Stimulated activated CD4-positive, alpha-beta T cell treated with anti-CD3 and anti-CD28 coated beads, TNF-alpha, amount 100 ng/mL, for 4 hours (primary cell): Measurements from ENCODE around the gene CDX1.
A peak's percentile ranks its signal among the peaks of the same experiment; 100 is the strongest.

Experiments used
- DNase-seq, 3 experiments: peaks; one replicate each; pipeline ENCODE4 v3.0.0-alpha.2; 2020; ENCODE audit warnings: low read depth in 3 of 3

CDX1 gene

DNA sequence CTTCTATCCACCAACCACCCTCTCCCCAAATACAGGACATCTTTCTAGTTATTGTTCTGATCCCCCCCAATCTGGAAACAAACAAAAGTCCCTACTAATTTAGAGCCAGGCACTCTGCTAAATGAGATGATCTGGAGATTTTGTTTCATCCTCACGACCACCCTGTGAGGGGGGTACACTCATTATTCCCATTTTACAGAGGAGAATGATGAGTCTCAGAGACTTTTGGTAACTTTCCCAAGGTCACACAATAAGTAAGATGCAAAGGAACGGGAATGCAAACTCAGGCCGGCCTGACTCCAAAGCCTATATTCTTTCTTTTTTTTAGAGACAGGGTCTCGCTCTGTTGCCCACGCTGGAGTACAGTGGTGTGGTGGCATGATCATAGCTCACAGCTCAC is 20.3 kb upstream of the CDX1 start:
- no peak for DNase-seq

DNA sequence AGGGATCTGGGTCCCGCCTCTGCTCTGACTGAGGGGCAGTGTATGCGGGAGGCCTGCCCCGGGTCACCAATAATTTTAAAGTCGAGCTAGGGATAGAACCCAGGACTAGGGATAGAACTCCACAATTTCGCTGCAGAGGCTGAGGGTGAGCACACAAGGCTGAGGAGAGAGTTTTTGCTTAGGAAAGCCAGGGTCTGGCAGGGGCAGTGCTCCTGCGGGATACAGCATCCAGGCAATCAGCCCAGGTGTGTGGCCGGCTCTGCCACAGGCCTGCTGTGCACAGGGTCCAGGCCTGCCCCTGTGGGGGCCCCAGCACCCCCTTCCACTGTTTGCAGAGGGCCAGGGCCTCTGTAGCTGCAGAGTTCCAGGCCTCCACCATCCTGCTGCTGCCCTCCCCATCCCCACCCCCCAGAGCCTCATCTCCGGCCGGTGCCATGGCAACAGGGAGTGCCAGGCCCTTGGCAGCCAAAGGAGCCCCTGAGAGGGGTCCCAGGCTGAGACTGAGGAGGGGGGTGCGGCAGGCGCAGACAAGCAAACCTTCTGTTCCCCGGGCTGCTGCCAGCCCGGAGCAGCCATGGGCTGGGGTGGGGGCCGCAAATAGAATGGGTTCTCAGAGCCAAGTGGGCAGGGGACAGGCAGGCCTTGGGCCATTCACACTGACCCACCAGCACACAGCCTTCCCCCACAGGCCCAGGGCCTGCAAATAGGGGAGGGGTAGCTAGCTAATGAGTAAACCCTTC is 19.5 kb upstream of the CDX1 start:
- no peak for DNase-seq

DNA sequence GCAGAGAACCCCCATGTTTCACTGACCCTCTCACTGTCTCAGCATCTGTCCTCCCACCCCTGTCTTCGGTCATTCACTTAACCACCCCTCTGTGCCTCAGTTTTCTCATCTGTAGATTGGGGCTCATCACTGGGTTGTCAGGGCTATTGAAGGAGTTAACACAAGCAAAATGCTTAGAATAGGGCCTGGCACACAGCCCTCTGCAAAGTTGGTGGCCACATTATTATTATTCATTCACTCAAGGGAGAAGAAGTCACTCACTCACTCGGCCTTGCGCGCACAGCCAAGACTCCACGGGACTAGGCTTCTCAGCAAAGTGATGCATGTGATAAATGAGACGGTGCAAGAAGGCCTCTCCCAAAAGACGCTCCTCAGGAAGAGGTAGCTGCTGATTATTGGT is 18.9 kb upstream of the CDX1 start:
- DNase-seq: no peak

DNA sequence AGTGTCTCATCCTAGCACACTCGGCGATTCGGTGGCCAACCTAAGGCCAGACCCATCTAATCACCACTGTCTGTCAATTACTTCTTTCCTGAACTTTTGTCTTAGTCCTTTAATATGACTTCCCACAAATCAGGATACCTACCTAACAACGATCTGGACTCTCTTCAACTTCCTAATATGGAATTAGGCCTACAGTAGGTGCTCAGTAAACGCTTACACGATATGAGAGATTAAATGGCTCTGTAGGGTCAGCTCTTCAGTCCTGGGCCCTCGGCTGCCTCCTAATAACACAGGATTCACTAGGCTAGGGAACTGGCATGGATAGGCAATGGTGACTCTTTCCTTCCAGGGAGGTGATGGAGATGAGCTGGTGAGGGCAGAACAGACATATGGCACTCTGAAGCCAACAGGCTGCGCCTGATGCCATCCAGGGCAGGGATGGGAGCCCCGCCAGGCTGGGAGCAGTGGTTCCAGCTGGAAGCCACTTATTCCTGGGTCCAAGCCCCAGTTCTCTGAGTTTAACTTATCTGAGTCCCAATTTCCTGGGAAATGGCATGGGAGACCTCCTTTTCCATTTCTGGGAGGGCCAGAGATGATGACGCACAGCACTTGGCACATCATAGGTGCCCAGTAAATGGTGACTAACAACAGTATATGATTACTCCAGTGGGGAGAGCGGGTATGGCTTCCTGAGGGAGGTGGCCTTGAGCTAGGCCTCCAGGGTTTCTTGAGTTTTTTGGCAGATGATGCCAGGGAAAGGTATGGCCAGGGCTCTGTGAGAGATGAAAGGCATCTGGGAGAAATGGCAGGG is 18.3 kb upstream of the CDX1 start:
- no peak for DNase-seq

DNA sequence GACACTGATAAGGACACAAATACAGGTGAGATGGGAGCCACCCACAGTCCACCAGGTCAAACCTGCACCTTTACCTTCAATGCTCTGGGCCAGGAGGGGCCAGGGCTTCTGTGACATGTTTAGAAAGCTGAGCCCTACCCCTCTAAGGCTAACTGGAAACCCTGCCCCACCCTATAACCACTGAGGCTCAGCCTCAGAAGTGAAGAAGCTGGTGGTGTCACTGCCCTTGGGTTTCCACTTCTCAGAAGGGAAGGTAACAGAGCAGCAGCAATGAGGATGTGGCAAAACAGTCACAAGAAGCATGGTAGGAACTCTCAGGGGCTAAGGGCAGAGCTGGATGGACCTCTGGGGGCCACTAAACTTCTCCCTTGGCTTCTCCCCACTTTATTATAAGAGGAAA is 17.0 kb upstream of the CDX1 start:
- DNase-seq: no peak

DNA sequence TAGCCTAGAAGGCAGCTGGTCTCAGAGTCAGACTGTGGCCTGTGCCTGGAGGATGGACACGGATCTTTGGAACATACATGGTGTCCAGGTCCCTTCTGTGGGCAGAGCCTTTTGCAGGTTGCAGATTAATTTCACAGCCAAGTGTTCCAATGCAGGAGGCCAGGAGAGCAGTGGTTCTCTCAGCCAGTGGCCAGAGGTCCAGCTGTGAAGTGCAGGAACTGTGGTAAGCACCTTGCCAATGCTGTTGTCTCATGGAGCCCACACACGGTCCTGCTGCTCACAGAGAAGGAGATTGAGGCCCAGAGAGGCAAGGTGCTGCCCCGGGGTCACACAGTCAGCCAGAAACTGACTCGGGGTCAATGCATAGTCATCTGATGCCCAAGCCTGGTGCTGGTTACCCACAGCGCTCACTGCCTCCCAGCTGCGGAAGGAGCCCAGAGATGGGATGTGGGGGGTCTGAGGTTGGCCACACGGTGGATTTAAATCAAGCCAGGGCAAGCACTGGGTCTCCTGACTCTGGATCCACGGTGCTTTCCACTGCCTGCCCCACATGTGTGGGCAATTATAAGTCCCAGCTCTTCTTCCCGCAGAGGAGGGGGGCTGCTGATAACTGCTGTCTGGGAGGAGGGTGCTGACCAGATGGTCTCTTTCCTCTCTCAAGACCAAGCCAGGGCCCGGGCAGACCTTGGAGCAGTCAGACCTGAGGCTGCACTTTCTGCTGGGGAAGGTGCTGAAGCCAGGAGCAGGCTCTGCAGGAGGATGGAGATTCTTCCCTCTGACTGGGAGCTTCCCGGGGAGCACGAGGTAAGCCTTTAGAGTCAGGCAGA is 13.7 kb upstream of the CDX1 start:
- no peak for DNase-seq

DNA sequence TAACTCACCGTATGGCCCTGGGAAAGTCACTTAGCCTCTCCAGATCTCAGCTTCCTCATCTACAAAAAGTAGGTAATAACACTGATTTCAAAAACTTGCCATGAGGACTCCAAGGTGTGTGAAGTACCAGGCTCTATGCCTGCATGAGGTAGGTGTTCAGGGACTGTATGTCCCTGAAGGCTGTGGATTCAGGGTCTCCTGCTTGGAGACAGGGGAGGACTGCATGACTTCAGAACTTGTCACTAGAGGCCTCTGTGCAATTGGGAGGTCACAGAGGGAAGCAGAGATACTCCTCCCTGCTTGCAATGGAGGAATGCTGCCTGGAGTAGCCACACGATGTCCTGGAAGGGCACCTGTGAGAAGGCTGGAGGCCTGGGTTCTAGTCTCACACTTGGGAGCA is 13.1 kb upstream of the CDX1 start:
- no peak for DNase-seq

DNA sequence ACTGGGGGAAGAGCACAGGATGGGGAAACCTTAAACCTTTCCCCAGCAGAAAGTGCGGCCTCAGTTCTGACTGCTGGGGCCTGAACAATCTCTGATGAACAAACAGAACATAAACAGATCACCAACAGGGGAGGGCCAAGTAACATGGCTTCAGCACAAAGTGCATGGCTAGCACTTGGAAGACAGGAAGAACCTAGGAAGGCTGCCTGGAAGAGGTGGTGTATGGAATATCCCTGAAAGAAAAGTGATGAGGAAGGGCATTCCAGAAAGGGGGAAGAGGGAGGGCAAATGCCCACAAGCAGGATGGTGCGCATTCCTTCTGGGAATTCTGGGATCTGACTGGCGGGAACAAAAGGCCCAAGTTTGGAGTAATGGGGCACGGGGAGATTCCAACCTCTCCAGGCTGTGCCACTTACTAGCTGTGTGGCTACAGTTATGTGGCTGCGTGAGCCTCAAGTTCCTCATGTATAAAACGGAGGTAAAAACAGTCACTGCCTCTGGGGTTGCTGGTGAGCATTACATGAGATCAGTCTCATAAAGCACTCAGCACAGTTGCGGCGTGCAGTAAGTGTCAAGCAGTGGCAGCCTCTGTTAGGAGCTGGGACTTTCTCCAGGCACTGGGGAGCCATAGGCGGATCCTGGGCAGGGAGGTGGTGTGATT is 12.5 kb upstream of the CDX1 start:
- no peak for DNase-seq

DNA sequence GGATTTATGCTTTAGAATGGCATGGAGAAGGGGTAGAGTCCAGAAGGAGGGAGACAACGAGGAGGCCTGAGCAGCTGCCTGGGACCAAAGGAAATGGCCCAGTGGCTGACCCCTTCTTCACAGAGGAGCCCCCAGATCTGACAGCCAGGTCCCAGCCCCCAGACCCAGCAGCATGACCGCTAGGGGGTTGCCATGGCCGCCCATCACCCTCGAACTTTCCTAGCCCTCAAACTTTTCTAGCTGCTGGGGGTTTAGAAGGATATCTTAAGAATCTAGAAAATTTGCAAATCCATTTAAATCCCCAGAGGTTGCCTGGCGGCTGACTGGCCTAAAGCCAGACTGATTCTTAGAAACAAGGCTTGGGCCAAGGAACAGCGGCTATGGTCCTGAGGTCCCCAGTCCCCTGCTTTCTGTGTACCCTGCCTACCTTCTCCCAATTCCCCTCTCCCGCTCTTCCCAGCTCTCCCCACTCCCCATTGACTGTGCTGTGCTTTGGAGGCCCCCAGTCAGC is 11.9 kb upstream of the CDX1 start:
- no peak for DNase-seq

DNA sequence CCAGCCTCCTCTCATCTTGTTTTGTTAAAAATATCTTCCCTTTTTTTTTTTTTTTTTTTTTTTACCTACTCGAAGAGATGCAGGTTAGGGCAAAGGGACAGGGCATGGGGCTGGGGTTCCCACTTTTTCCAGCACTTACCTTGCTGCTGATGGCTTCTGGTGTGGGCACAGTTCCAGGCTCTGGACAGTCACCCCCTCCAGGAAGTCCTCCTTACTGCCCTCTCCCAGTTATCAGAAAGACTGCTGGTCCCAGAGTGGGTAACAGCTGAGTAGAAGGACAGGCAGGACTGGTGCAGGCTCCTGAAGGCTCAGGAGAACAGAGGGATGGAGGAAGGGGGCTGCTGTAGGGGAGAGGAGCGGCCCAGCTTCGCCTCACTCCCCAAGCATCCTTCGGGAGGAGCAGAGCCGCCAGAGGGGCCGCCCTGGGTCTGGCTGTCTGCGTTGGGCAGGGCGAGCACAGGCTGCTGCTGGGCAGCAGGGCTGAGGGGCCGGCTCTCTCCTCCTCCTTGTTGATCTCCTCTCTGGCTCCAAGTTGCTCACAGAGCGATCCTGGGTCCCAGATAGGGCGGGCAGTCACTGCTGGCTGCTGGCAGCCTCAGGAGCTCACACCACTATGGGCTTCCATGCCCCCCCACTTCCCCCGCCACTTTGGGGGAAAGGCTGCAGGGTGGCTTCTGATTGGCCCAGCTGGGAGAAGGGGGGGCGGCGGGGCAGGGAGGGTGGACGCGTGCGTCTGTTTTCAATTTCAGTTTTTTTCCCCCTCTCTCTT is 11.1 kb upstream of the CDX1 start, which contains the start of gene PDGFRB:
Gene PDGFRB, minus strand, starts transcription at position 588 of the 769 bp plus-strand sequence. CDS start 18,798 bp downstream, outside the sequence.
- DNase-seq: peak in 1 of 3 experiments; percentile 8

DNA sequence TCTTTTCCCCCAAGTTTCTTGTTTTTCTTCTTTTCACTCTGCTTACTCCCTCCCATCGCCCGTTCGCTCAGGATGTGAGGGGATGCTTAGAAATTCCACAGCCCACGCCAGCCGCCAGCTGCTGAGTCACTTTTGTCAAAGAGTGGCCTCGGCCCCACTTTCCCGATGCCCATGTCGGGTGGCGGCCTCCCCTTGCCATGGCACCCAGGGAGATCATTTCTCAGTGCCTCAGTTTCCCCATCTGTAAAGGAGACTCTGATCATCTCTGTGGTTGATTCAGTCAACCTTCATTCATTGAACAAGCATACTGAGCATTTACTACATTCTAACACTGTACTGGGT is 10.6 kb upstream of the CDX1 start:
- DNase-seq: no peak

DNA sequence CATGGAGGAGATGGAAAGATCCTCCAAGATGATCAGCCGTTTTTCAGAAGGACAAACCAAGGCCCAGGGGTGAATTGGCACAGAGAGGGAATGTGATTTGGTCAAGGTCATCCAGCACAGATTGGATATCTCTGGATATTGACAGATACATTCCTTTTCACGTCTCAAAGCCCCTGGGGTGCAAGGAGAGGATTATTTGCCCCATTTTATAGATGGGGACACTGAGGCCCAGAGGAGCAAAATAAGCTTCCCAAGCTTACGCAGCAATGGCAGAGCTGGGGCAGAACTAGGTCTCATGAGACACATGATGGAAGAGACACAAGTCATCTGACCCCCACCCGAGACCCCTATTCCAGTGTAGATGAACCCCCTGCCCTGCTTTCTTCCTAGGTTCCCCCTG is 10.0 kb upstream of the CDX1 start:
- DNase-seq: no peak

DNA sequence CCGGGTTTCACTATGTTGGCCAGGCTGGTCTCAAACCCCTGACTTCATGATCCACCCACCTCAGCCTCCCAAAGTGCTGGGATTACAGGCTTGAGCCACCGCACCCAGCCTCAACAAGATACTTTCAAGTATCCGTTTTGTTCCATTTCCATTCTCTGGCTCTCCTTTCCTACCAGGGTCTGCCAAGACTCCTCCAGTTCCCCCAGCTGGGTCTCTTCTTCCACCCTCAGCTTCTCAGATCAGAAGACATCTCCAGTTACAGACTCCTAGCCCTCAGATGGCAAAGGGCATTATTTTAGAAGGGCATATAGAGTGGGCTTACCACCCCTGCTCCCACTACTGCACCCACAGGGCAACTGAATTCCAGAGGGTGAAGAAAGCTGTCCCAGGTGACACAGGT is 9.4 kb upstream of the CDX1 start:
- DNase-seq: no peak

DNA sequence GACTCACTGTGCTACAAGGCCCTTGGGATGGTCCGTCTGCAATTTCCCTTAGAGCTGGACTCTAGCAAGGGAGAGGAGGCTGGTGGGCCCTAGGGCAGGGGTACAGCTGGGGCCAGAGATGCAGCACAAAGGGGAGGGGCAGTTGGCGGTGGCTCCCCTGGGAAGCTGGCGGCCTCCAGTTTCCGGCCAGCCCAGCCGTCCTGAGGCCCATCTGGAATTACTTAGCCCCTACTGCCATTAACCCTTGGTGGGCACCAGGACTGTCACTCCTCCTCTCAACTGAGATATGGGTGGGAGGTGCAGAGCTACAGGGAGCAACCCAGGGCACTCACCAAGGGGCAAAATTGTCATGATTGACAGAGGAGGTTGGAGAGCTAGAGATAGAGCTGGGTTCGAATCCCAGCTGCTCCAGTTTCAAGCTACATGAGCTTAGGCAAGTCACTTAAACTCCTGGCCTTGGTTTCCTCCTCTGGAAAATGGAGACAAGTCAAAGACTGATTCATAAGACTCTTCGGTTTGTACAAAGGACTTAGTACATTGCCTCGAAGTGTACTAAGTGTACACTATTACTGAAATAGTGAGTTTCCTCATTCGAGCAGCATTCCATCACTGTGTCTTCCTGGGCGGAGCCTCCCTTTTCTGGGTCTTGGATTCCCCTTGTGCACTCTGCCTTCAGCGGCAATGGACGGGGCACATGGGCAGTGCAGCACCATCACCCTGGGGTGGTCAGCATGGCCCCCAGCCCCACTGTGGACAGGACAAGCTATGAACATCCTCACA is 8.2 kb upstream of the CDX1 start:
- no peak for DNase-seq

DNA sequence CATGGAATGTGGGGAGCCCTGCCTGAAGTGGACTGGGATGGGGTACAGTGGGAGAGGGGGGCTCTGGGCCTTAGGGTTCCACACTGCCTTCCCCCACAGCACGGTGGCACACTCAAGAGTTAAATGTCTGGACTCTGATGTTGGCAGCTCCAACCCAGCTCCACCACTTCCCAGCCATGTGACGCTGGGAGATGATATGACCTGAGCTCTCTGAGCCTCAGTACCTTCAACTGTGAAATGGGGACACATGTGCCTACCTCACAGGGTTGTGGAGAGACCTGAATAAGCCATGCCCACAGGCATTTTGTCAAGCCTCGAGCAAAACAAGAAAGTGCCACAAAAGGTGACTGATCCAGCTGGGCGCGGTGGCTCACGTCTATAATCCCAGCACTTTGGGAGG is 7.5 kb upstream of the CDX1 start:
- no peak for DNase-seq

DNA sequence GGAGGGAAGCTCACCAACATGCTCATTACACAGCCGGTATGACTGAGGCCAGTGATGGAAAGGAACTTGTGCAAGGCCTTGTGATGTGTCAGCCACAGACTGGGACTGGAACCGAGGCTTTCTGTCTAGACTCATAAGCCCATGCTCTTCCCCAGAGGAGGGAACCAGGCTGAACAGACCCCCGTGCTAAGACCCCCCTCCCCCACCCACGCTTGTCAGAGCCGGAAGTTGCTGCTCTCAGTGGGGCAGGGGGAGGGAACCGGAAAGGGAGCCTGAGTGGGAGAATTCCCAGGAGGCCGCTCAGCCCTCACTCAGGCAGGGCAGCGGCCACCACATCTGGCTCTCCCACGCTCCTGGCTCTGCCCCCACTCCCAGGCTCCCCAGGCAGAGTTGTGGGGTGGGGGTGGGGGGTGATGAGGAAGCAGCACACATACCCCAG is 6.8 kb upstream of the CDX1 start:
- DNase-seq: no peak

DNA sequence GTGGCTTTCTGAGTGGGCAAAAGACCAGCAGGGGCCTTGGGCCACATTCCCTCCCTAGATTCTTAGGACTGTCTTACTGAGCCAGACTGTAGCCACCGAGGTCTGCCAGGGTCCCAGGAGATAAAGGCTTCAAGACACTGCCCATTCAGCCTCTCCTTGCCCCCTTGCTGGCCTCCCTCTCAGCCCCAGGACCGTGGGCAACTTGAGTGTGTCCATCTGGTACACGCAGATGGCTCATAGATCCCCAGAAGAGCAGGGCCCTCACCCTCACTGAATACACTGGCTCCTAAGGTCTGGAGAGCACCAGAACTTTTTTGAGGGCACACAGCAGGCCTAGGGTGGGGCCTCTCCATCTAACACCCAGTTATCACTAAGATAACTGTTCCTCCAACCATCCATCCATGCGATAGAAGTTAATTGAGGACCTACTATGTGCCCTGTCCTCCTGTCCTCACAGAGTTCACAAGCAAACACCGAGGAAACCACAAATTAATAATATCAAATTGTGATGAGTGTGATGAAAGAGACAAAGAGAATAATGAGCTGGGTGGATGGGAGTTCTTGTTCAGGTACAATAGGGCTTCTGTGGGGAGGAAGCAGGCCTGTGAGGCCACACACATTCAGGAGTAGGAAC is 6.0 kb upstream of the CDX1 start:
- DNase-seq: no peak

DNA sequence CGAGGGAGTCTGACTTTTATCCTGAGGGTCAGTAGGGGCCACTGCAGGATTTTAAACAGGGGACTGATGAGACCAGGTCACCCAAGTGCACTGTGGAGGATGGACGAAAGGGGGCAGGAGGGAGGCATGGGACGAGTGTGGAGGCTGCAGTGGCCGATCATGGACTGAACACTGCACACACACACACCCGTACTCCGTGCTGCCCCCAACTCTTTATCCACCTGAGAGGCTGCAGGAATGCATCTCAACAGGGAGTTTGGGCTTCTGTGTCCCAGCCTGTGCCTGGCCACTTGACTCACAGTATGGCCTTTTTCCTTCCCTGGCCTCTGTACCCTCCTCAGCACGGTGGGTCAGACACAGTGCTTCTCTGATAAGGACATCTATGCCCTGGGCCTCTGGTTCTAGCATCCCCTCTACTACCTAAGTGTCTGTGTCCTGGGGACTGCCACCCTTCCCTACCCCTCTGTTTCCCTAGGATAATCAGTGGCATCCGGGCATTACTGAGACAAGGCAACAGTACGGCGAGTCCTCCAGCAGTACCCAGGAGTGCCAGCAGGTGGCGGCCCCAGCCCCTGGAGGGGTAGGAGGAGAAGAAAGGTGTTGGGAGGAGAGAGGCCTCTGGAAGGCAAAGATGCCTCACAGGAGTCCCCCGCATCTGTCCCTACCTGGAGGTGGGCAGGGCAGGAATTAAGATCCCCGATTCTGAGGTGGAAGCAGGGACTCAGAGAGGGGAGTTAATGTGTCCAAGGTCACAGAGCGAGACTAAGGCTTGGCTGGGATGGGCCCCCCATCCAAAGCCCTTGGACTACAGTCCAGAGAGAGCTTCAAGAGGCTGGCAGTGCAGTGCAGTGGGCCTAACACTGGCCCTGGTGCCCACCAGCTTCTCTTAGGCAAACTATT is 5.1 kb upstream of the CDX1 start:
- peak; percentile 52 to 64 (median 53) for DNase-seq

DNA sequence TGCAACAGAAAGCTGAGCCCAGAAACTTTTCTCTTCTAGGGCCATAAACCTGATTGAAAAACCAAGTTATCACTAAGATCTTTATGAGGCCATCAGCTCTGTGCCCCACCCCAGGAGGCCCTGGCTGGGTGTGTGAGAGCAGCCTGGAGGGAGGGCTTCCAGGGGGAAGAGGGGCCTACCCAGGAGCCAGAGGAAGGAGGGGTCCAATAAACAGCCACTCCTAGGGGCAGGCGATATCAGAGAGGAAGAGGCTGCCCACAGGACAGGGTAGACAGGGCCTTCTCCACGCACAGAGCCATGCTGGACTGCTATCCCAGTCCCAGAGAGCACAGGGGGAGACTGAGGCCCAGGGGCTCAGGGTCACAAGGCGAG is 4.5 kb upstream of the CDX1 start:
- DNase-seq: no peak
